Transverse colon (tissue), 4 donors: ENCODE results near the gene SOAT1.

ENCODE experiments used
- EP300 ChIP-seq: sonication (generic); formaldehyde crosslinking; IDR thresholded peaks from one replicate; pipeline ENCODE4 v1.6.1; 2017; ENCODE audit warnings: antibody characterized with exemption, low read depth
- POLR2AphosphoS5 ChIP-seq, 3 donors: sonication (generic); formaldehyde crosslinking; IDR thresholded peaks; one replicate each; pipeline ENCODE4 v1.6.1; 2016; ENCODE audit warnings: antibody characterized with exemption in 3 of 3
- TF ChIP-seq, protein P1 (sequence below), 5 experiments: fragments of 200-600 bp in 3 of 5; fragments of 450-650 bp in 2 of 5; sonication (generic) in 3 of 5; IDR thresholded peaks; 1 replicate in 2 of 5; 2 replicates in 3 of 5; pipeline ENCODE4 v1.5.1; 2016 to 2017; ENCODE audit warnings: antibody characterized with exemption in 5 of 5, inconsistent platforms in 3 of 5, mild to moderate bottlenecking in 2 of 5, moderate library complexity in 1 of 5

DNA sequence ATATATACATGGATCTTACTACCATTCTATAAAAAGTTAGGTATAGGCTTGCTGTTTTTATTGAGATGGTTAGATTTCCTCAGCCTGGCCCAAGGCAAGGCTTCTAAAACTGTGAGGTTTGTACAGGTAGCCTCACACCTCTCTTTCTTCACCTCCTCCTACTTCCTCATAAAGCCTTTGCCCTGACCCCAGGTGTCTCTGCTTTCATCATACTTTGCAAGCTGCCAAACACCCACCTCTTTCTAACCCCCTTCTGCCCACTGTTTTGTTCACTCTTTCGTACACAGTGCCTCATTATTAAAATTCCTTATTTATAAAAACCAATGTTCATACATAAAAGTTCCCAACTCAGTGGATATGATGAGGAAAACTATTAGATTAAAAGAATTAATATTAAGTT, 31.4 kb upstream of the SOAT1 start:
- TF ChIP-seq, protein P1, sequence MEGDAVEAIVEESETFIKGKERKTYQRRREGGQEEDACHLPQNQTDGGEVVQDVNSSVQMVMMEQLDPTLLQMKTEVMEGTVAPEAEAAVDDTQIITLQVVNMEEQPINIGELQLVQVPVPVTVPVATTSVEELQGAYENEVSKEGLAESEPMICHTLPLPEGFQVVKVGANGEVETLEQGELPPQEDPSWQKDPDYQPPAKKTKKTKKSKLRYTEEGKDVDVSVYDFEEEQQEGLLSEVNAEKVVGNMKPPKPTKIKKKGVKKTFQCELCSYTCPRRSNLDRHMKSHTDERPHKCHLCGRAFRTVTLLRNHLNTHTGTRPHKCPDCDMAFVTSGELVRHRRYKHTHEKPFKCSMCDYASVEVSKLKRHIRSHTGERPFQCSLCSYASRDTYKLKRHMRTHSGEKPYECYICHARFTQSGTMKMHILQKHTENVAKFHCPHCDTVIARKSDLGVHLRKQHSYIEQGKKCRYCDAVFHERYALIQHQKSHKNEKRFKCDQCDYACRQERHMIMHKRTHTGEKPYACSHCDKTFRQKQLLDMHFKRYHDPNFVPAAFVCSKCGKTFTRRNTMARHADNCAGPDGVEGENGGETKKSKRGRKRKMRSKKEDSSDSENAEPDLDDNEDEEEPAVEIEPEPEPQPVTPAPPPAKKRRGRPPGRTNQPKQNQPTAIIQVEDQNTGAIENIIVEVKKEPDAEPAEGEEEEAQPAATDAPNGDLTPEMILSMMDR (IDR thresholded peaks at IDR 0.05): no peak
- TF ChIP-seq EP300 (no peak), POLR2AphosphoS5 (IDR thresholded peaks at IDR 0.05) (no peak)
